HepG2 (cell line): Measurements from ENCODE around the gene MTF1. TPM values are rescaled to one million over a fixed set of nuclear protein-coding genes. Genes with fewer than 3 reads are reported as not detected.
A peak's percentile ranks its signal among the peaks of the same experiment; 100 is the strongest.

Source experiments
- ATAC-seq: fragments of 200-7000 bp; cut with Tn5 transposase; 3 replicates; pipeline ENCODE4 v1.9.1; 2020; ENCODE audit warnings: mild to moderate bottlenecking, moderate library complexity
- BruUV-seq: library from RNA; stranded (reverse); fragments of 400-500 nt; replicated peaks from 2 replicates; lab custom pipeline; 2021; lab: Mats Ljungman, UMichigan
- CTCF ChIA-PET: fragments of 300-600 bp; formaldehyde crosslinking; extraction: SDS; loops from one replicate; lab custom pipeline; 2021; ENCODE audit warnings: low total read pairs, inconsistent platforms, low intra/inter-chr PET ratio; lab: Yijun Ruan, JAX
- POLR2A ChIA-PET: fragments of 350-600 bp; sonication (Branson Sonifier 250); formaldehyde crosslinking; loops from one replicate; lab custom pipeline; 2020; ENCODE audit warnings: antibody characterized with exemption, inconsistent platforms; lab: Yijun Ruan, JAX
- DNase-seq: peaks from one replicate; pipeline ENCODE4 v3.0.0-alpha.2; 2015; ENCODE audit warnings: low spot score
- FAIRE-seq: peaks from 3 replicates; lab custom pipeline; 2011; peaks lifted over from hg19 to GRCh38; lab: Jason Lieb, UNC
- H2AFZ ChIP-seq: one replicate; pipeline ENCODE4 v1.6.1; 2011; ENCODE audit warnings: low read length, inconsistent platforms
- H3K27ac ChIP-seq: fragments of 300-600 bp; 3 replicates; pipeline ENCODE4 v1.8.0; 2011; ENCODE audit warnings: mixed run types, mild to moderate bottlenecking, mixed read lengths, low read length, inconsistent platforms; ENCODE audit not compliant: insufficient read depth; ENCODE audit errors: extremely low read length
- H3K27me3 ChIP-seq, 2 experiments: fragments of 200-600 bp in 1 of 2; 2 replicates in 1 of 2; 3 replicates in 1 of 2; pipeline versions ENCODE4 v1.6.0 to v1.8.0; 2011; ENCODE audit warnings: low read length in 2 of 2, mild to moderate bottlenecking in 2 of 2, moderate library complexity in 2 of 2, inconsistent platforms in 1 of 2; ENCODE audit not compliant: insufficient read depth in 2 of 2, control insufficient read depth in 1 of 2
- H3K36me3 ChIP-seq, 2 experiments: fragments of 200-600 bp in 1 of 2; replicated peaks in 1 of 2; 2 replicates in 1 of 2; 3 replicates in 1 of 2; pipeline versions ENCODE4 v1.5.1 to v1.8.0; 2011; ENCODE audit warnings: low read length in 2 of 2, inconsistent platforms in 1 of 2; ENCODE audit not compliant: insufficient read depth in 2 of 2, control insufficient read depth in 1 of 2
- H3K4me1 ChIP-seq: 2 replicates; pipeline ENCODE4 v1.5.1; 2012; ENCODE audit warnings: low read length, inconsistent platforms; ENCODE audit not compliant: insufficient read depth
- H3K4me2 ChIP-seq: 2 replicates; pipeline ENCODE4 v1.6.0; 2011; ENCODE audit warnings: low read depth, low read length, inconsistent platforms
- H3K4me3 ChIP-seq, 3 experiments: fragments of 200-600 bp in 1 of 3; sonication (generic), shearing (Covaris generic) in 1 of 3; replicated peaks in 1 of 3; 2 replicates each; pipeline ENCODE4 v1.5.1; 2011 to 2016; ENCODE audit warnings: low read length in 3 of 3, inconsistent platforms in 2 of 3, low read depth in 2 of 3, mild to moderate bottlenecking in 2 of 3, control low read depth in 1 of 3, mixed read lengths in 1 of 3; ENCODE audit not compliant: insufficient read depth in 1 of 3
- H3K79me2 ChIP-seq: one replicate; pipeline ENCODE4 v1.6.1; 2011; ENCODE audit warnings: low read length, inconsistent platforms; ENCODE audit not compliant: insufficient read depth
- H3K9ac ChIP-seq: 2 replicates; pipeline ENCODE4 v1.6.0; 2011; ENCODE audit warnings: mild to moderate bottlenecking, low read depth, low read length, inconsistent platforms; ENCODE audit not compliant: insufficient read depth
- H3K9me3 ChIP-seq: 2 replicates; pipeline ENCODE4 v1.5.1; 2012; ENCODE audit warnings: mild to moderate bottlenecking, low read length
- H4K20me1 ChIP-seq: 2 replicates; pipeline ENCODE4 v1.6.0; 2011; ENCODE audit warnings: inconsistent platforms, mild to moderate bottlenecking, low read length, moderate library complexity; ENCODE audit not compliant: insufficient read depth
- ATF7-NPFF ChIP-seq: sonication (generic); formaldehyde crosslinking; IDR thresholded peaks from 2 replicates; pipeline ENCODE4 v1.8.1; 2023; ENCODE audit warnings: mild to moderate bottlenecking, low read depth, missing genetic modification reagents, moderate library complexity
- DRAP1 ChIP-seq: IDR thresholded peaks from 2 replicates; pipeline ENCODE4 v1.6.1; 2016; ENCODE audit warnings: missing genetic modification reagents, missing compliant biosample characterization
- GLI4 ChIP-seq: sonication (generic); formaldehyde crosslinking; IDR thresholded peaks from 2 replicates; pipeline ENCODE4 v1.5.1; 2020; ENCODE audit warnings: missing genetic modification reagents, mild to moderate bottlenecking, moderate library complexity, borderline replicate concordance
- HOXD1 ChIP-seq: sonication (generic); formaldehyde crosslinking; IDR thresholded peaks from 2 replicates; pipeline ENCODE4 v1.5.0; 2020; ENCODE audit warnings: missing genetic modification reagents
- KIAA2018 ChIP-seq: sonication (generic); formaldehyde crosslinking; IDR thresholded peaks from 2 replicates; pipeline ENCODE4 v1.5.0; 2020; ENCODE audit warnings: mild to moderate bottlenecking, missing genetic modification reagents, borderline replicate concordance
- RERE ChIP-seq: IDR thresholded peaks from 2 replicates; pipeline ENCODE4 v1.6.1; 2016; ENCODE audit warnings: low read depth, missing genetic modification reagents, missing compliant biosample characterization
- SYNCRIP ChIP-seq: fragments of 200-400 bp; formaldehyde crosslinking; IDR thresholded peaks from 2 replicates; pipeline ENCODE4 v1.6.1; 2018; ENCODE audit warnings: mild to moderate bottlenecking, low read depth, low read length; ENCODE audit not compliant: insufficient read depth
- ZKSCAN8 ChIP-seq: IDR thresholded peaks from 2 replicates; pipeline ENCODE4 v1.6.1; 2016; ENCODE audit warnings: borderline replicate concordance, missing genetic modification reagents, missing compliant biosample characterization
- ZNF891 ChIP-seq: sonication (generic); formaldehyde crosslinking; IDR thresholded peaks from 2 replicates; pipeline ENCODE4 v1.5.0; 2020; ENCODE audit warnings: mild to moderate bottlenecking, missing genetic modification reagents
- WGBS: methylation state at CpG from one replicate; pipeline ENCODE4 v1.1.6; 2017; ENCODE audit warnings: low lambda C conversion rate; 5-methylcytosine and 5-hydroxymethylcytosine counted together
- in situ Hi-C: cut with HindIII; loops from 2 replicates; pipeline ENCODE4 v1.10.0; 2017; ENCODE audit warnings: low pct_unique_long_range_greater_than_20kb; ENCODE audit not compliant: extremely low pct_ligation_motif_present
- intact Hi-C: fragments of 100-400 bp; cut with micrococcal nuclease; formaldehyde crosslinking; loops from one replicate; pipeline ENCODE4 v1.10.0; 2022; ENCODE audit not compliant: unreplicated experiment
- polyA plus RNA-seq, 8 experiments: library from polyadenylated mRNA; depleted of rRNA in 3 of 8; stranded (reverse) in 7 of 8; unstranded in 1 of 8; fragments of >200 nt; fragmentation: Illumina TruSeq in 4 of 8; extraction: Trizol in 4 of 8; gene quantifications; 2 replicates each; pipeline versions ENCODE4 v1.2.1 to v1.2.3, GENCODE V29; 2011 to 2016; ENCODE audit warnings: low read depth in 4 of 8, missing spikeins in 1 of 8, mixed read lengths in 1 of 8; ENCODE audit not compliant: insufficient read depth in 1 of 8
- total RNA-seq, 5 experiments: library from RNA; depleted of rRNA; stranded (reverse); fragments of >200 nt; fragmentation: Illumina TruSeq; extraction: Trizol; gene quantifications; 2 replicates each; pipeline ENCODE4 v1.2.3, GENCODE V29; 2016; ENCODE audit warnings: low read depth in 1 of 5

The MTF1 gene
- total and polyA plus RNA-seq, 2 of the 13 experiments (the other 11 are each of a cell fraction or from before 2014, with no cell fraction given) = 2.4 to 3.3 TPM

GRCh38 chr1:37764414-37764825, 95.0 kb downstream of the MTF1 start:
- H3K9ac ChIP-seq = no peak overlapping the region
- ChIA-PET POLR2A (no interaction called here), CTCF (no interaction called here)
- intact Hi-C loops (no loop called here), in situ Hi-C loops (no loop called here)
- no peaks in the 10 kb centered on the region for H3K36me3 ChIP-seq
- no peak overlapping the region for H2AFZ ChIP-seq
- no peak overlapping the region for H3K4me2 ChIP-seq
- H3K4me1 ChIP-seq = peaks cover 6% of the 10 kb centered on the region; the same call in 1 of the 2 replicates
- H3K27ac ChIP-seq = no peak overlapping the region
- H3K27me3 ChIP-seq = peaks cover 0 to 45% of the 10 kb centered on the region in 2 experiments; a peak in 4 of 5 replicates
- whole genome bisulfite sequencing = 33% methylated on average over 20 of the region's 29 CpGs
- no peak for FAIRE-seq
- no peaks in the 10 kb centered on the region for H3K9me3 ChIP-seq
- peak; percentile 86 for ATAC-seq
- H3K79me2 ChIP-seq = no peaks in the 10 kb centered on the region
- DNase-seq = peak; percentile 31
- no peaks in the 10 kb centered on the region for H4K20me1 ChIP-seq
- BruUV-seq = no TSS peak
- no peak overlapping the region for H3K4me3 ChIP-seq
- TF ChIP-seq DRAP1 (CRISPR knock-in tag) (peak; percentile 66; the same call in 1 of the 2 replicates), SYNCRIP (no peak), ATF7-NPFF (CRISPR knock-in tag) (peak; percentile 98), HOXD1 (CRISPR knock-in tag) (peak; percentile 99), KIAA2018 (CRISPR knock-in tag) (no peak), RERE (CRISPR knock-in tag) (peak; percentile 80), GLI4 (CRISPR knock-in tag) (peak; percentile 100), ZKSCAN8 (peak; percentile 92), ZNF891 (CRISPR knock-in tag) (peak; percentile 99)
